Stimulated activated CD8-positive, alpha-beta memory T cell treated with anti-CD3 and anti-CD28 coated beads, Interleukin-15, amount 100 ng/mL, for 24 hours (primary cell): ENCODE measurements around the gene EMX1.

Experiments
- DNase-seq: peaks from one replicate; pipeline ENCODE4 v3.0.0-alpha.2; 2020; ENCODE audit warnings: low read depth

Gene EMX1

GRCh38 chr2:72980535-72981217 is 63.4 kb downstream of the EMX1 start:
- DNase-seq = no peak

- DNase-seq = no peak
These were observed 64.2 kb downstream of the EMX1 start for GRCh38 chr2:72981536-72981935.

- no peak for DNase-seq
These were observed 64.9 kb downstream of the EMX1 start for GRCh38 chr2:72982219-72982618.

GRCh38 chr2:72982781-72983499 is 65.6 kb downstream of the EMX1 start:
- no peak for DNase-seq

GRCh38 chr2:72983500-72984161 is 66.3 kb downstream of the EMX1 start:
- no peak for DNase-seq

- DNase-seq = no peak
These were observed 66.9 kb downstream of the EMX1 start for GRCh38 chr2:72984172-72984671.
